ENCODE measurements around the gene SLC9C2.
"Not testable (repeated sequence)": the region's sequence is repeated elsewhere in the genome, so short reads cannot be mapped to it uniquely, and the experiment has no call there.

SLC9C2 gene

GRCh38 chr1:173484276-173484675 lies 118.6 kb downstream of the SLC9C2 start:
- DNase-seq, result no peak

DNA sequence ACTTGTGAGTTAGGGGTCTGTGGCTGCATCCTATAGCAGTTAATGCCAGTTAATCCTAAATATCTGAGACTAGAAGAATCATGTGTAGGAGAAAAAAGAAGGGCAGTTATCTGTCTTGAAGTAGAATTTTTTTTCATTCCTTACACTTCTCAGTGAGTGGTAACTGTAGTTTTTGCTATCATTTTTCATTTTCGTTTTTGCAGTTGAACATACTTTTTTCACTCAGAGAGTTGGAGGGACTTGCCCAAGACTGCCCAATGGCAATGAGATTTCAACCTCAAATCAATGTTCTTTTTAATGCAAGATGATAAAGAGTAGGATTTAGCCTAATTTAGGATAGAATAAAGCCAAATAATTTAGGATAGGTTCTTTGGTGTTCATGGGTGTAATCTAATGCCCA lies 120.2 kb downstream of the SLC9C2 start:
- no peak for DNase-seq

- no peak for DNase-seq
Observed at GRCh38 chr1:173481195-173481772, 121.6 kb downstream of the SLC9C2 start.

DNA sequence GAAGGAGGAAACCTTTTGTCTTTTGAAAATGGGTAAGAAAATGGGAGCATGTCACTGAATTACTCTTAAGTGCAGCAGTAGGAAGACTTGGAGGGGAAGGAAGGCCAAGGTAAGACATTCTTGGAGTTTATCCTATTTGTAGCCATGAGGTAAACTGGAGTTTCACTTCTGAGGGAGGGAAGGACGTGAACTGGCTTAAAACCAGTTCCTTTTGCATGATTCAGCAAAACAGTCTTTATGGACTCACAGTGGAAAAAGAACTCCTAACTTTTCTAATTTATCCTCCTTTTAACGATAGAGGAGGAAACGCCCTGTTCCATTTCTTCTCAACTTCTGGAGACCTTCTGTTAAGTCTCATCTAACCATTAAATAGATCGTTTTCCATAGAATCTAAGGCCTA lies 123.2 kb downstream of the SLC9C2 start:
- DNase-seq, result no peak

DNA sequence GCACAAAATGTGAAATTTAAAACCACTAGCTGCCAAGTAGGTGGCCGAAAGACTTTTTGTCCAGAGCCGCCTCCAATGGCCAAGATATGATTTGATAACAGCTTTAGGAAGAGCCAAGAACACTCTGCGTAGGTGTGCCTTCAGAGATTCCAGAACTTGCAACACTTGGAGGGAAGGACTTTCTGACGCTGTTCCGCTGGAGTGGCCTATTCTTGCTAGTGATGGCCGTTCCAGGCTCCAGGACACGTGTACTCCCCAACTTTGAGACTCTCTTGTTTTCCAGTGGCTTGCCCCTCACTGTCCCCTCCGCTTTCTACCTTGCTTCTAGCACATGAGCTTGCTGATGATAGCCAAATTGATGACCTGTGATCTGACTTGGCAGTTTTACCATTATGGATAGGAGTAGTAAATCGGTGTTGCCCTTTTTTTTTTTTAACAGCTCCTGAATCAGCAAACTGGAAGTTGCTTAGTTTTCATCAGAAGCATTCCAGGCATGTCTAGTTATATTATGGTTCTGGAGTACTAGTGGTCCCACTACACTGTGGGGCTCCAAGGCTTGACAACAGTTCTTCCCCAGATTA lies 124.7 kb downstream of the SLC9C2 start:
- no peak for DNase-seq

DNA sequence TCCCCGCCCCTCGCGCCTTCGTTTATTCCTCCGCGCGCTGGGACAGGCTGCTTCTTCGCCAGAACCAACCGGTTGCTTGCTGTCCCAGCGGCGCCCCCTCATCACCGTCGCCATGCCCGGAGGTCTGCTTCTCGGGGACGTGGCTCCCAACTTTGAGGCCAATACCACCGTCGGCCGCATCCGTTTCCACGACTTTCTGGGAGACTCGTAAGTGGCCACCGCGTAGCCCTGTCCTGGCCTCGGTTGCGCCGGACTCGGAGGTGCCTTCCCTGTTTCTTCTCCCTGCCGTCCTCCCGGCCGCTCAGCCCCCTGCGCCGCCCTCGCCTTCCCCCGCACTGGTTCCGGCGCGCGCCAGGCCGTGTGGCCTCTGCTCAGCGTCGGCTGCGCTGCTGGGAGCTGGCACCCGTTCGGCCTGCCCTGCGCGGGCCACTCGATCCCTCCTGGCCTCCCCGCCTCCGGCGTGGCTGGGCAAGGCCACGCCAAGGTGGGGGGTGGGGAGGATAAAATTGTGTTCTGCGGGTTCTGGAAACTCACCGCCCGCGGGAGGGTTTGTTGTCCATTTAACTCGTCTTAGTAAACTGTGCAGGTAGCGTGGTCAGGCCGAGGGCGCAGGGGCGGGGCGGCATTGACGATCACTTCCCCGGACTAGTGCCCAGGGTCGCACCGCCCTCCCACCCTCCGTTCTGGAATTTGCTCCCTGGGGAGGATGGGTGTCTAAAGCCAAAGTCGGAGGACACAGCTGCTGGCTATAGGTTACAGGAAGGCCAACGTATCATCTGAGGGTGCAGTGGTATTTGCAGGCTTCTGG lies 125.4 kb downstream of the SLC9C2 start, which contains the start of gene PRDX6:
PRDX6 (plus strand) TSS at position 50 of the 808 bp plus-strand sequence; CDS start at position 113, 63 bp downstream.
- DNase-seq, result peak; percentile 48 to 74

DNA sequence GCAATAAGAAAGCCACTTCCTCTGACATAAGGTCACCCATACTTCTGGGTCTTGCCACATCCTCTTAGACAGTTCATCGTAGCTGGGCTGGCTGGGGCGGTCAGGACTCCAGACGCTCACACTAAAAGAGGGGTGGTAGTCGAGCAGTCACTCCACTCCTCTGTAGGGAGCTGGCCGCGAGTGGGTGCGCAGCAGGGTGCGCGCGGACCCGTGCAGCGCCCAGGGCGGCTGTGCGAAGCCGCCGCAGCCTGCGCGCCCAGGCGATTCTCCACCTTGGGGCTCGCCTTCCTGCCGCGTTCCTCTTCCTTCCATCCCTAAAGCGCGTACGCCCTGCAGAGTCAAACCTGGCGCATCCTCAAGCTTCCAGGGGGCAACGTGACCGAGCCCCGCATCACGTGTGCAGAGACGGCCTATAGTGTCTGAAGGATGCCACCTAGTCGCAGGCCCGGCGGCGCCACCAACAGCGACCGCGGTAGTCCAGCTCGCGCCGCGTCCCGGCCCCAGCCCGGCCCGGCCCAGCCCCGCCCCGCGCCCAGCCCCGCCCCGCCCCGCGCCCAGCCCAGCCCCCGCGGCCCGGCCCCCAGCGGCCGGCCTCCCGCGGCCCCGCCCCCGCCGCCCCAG lies 126.1 kb downstream of the SLC9C2 start:
- DNase-seq, result peak; percentile 48 to 74

- no peak for DNase-seq
Observed at GRCh38 chr1:173476197-173476664, 126.6 kb downstream of the SLC9C2 start.

DNA sequence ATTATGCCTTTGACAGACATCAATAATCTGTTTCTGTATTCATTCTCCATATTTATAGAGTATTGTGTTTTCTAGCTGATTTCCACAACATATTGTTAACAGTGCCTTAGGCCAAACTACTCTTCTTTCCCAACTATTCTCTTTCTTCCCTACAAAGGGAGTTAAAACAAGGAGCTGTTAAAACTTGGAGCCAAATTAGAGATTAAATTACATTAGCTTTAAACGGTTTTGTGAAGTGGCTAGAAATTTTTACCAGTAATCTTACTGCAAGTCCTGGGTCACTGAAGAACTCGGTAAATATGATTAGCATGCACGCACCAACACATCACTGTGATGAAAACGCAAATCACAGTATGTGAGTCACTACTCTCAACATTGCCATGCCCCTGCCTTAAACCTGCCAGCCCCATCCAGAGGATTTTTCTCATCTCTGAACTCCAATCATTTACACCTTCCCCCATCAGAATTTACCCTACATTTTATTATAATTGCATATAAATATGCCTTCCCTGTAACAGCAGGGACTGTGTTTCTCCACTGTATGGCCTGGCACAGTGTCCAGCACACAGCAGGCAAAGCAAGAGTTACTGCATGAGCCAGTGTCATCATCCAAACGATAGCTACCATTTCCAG lies 127.2 kb downstream of the SLC9C2 start:
- peak in 1 of 2 experiments; percentile 65 for DNase-seq

DNA sequence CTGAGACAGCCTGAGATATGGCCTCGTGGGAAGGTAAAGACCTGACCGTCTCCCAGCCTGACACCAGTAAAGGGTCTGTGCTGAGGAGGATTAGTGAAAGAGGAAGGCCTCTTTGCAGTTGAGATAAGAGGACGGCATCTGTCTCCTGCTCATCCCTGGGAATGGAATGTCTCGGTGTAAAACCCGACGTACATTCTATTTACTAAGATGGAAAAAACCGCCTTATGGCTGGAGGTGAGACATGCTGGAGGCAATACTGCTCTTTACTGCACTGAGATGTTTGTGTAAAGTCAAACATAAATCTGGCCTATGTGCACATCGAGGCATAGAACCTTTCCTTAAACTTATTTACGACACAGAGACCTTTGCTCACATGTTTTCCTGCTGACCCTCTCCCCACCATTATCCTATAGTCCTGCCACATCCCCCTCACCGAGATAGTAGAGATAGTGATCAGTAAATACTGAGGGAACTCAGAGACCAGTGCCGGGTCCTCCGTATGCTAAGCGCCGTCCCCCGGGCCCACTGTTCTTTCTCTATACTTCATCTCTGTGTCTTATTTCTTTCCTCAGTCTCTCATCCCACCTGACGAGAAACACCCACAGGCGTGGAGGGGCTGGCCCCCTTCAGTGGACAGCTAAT lies 128.0 kb downstream of the SLC9C2 start:
- DNase-seq, result not testable (repeated sequence)

DNA sequence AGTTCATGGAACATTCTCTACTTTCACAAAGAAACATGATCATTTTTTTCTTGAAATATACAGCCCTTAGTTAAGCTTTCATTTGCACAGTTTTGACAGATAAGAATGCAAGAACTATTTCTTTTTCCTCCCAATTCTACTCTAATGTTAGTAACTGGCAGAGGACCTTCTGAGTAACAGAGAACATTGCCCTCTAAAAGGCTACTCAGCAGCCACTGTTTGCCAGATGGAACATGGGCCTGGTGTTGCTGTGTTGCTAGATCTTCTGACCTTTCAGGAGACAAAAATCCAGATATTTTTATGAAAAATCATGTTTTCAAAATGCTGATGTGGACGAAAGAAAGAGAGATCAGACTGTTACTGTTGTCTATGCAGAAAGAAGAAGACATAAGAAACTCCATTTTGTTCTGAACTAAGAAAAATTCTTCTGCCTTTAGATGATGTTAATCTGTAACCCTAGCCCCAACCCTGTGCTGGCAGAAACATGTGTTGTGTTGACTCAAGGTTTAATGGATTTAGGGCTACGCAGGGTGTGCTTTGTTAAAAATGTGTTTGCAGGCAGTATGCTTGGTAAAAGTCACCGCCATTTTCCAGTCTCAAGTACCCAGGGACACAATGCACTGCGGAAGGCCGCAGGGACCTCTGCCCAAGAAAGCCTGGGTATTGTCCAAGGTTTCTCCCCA lies 128.6 kb downstream of the SLC9C2 start:
- no peak for DNase-seq

DNA sequence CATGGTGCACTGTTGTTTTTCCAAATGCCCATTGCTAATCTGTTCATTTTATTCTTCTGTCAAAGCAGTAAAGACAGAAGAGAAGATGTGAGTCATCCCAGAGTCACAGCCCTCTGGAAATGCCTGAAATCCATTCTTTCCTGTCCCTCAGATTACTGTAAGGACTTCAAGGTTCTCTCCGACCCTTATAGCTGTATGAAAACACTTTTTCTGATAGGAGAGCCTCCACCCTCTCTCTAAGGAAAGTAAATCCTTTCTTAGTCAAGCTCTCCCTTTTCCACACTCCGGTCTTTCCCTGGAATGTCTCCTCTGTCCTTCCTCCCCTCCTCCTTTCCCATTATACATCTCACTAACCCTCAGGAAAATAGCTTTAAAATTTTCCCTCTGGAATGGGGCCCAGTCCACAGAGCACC lies 129.3 kb downstream of the SLC9C2 start:
- no peak for DNase-seq

DNA sequence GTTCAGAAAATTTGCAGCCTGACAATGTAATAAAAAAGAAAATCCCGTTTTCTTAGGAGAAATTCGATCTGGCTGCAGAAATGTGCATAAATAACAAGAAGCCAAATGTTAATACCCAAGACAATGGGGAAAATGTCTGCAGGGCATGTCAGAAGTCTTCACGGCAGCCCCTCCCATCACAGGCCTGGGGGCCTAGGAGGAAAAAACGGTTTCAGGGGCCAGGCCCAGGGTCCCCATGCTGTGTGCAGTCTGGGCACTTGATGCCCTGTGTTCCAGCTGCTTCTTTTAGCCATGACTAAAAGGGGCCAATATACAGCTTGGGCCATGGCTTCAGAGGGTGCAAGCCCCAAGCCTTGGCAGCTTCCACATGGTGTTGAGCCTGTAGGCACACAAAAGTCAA lies 132.3 kb downstream of the SLC9C2 start:
- no peak for DNase-seq

DNA sequence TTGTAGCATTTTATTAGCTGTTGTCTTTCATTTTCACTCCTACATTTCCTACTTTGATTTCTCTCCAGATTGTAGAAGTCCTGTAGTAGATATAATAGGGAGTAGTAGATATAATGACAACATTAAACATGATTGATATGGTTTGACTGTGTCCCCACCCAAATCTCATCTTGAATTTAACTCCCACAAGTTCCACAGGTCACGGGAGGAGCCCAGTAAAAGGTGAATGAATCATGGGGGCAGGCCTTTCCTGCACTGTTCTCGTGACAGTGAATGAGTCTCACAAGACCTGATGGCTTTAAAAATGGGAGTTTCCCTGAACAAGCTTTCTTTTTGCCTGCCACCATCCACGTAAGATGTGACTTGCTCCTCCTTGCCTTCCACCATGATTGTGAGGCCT lies 133.2 kb downstream of the SLC9C2 start:
- no peak for DNase-seq

GRCh38 chr1:173467426-173467825 lies 135.4 kb downstream of the SLC9C2 start:
- no peak for DNase-seq

- DNase-seq, result not testable (repeated sequence)
Observed at GRCh38 chr1:173464185-173464584, 138.7 kb downstream of the SLC9C2 start.

- not testable (repeated sequence) for DNase-seq
Observed at GRCh38 chr1:173462666-173463065, 140.2 kb downstream of the SLC9C2 start.

GRCh38 chr1:173459885-173460284 lies 143.0 kb downstream of the SLC9C2 start:
- no peak for DNase-seq

DNA sequence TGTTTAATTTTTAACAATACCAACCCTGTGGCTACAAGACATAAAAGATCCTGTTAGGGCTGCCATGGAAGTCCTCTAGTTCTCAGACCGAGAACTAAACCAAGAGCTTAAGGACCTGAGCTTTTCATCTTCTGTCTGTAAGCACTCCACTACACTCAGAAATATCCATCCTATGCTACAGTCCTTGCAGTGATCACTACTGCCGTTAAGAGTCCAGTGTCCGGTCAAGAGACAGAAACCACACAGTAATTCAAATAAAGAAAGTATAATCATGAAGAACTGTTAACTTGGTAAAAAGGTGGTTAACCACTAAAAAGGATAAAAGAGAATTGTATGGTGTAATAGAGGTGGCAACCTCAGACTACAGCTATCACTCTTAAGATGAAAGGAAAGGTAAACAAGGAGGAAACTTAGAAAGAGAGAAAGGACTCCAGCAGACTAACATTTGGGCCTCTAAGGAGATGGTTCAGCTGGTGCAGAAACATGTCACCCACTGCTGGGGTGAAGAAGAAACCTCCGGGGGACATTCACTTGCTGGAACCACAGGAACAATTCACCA lies 147.8 kb downstream of the SLC9C2 start:
- no peak for DNase-seq

GRCh38 chr1:173453982-173454381 lies 148.9 kb downstream of the SLC9C2 start:
- DNase-seq, result no peak

DNA sequence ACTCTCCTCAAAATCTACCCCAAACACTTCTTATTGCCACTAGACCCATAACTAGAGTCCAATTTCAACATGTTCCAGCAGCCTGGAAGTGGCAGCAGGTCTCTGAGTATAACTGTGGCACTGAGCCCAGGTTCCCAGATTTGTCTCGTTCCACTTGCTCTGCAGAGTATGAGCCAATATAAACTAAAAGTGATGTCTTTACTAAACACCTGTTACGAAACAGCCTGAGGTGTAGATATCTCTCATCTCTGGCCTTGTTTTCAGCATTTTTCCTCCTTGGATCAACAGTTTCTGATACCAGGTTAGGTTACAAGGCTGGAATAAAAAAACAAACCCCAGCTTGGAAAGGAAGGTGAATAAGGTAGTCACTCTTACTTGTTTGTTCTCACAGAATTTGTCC lies 150.9 kb downstream of the SLC9C2 start:
- peak; percentile 88 to 94 for DNase-seq
